GM21723 (cell line): Measurements from ENCODE around the gene CORO7.

ENCODE experiments used
- ATAC-seq: cut with Tn5 transposase; IDR thresholded peaks from one replicate; pipeline ENCODE4 v1.9.1; 2021; ENCODE audit warnings: mild to moderate bottlenecking, moderate library complexity; ENCODE audit not compliant: unreplicated experiment

Gene CORO7

GRCh38 chr16:4416200-4417032 is at the start of gene CORO7:
CORO7 (minus strand) TSS chr16:4416596; CDS start chr16:4416518, 78 bp downstream.
- peak; percentile 64 for ATAC-seq

- no peak for ATAC-seq
Measured at GRCh38 chr16:4463522-4464163, 47.2 kb upstream of the CORO7 start.

GRCh38 chr16:4461250-4462085 is 45.1 kb upstream of the CORO7 start:
- no peak for ATAC-seq

GRCh38 chr16:4460936-4461249 is 44.5 kb upstream of the CORO7 start:
- ATAC-seq = no peak

- no peak for ATAC-seq
Measured at GRCh38 chr16:4455951-4456350, 39.6 kb upstream of the CORO7 start.

GRCh38 chr16:4455081-4455480 is 38.7 kb upstream of the CORO7 start:
- no peak for ATAC-seq

- ATAC-seq = no peak
Measured at GRCh38 chr16:4454623-4455022, 38.2 kb upstream of the CORO7 start.

- no peak for ATAC-seq
Measured at GRCh38 chr16:4452674-4453073, 36.3 kb upstream of the CORO7 start.

- no peak for ATAC-seq
Measured at GRCh38 chr16:4450931-4451519, 34.6 kb upstream of the CORO7 start.

GRCh38 chr16:4450430-4450829 is 34.0 kb upstream of the CORO7 start:
- no peak for ATAC-seq

GRCh38 chr16:4443986-4444385 is 27.6 kb upstream of the CORO7 start:
- no peak for ATAC-seq

GRCh38 chr16:4443271-4443670 is 26.9 kb upstream of the CORO7 start:
- no peak for ATAC-seq

GRCh38 chr16:4442371-4442770 is 26.0 kb upstream of the CORO7 start:
- ATAC-seq = no peak

GRCh38 chr16:4437366-4437765 is 21.0 kb upstream of the CORO7 start:
- no peak for ATAC-seq

GRCh38 chr16:4435337-4436067 is 19.1 kb upstream of the CORO7 start:
- no peak for ATAC-seq

GRCh38 chr16:4433914-4434787 is 17.8 kb upstream of the CORO7 start:
- no peak for ATAC-seq

GRCh38 chr16:4433228-4433627 is 16.8 kb upstream of the CORO7 start:
- ATAC-seq = no peak

- no peak for ATAC-seq
Measured at GRCh38 chr16:4431023-4431422, 14.6 kb upstream of the CORO7 start.

- no peak for ATAC-seq
Measured at GRCh38 chr16:4428500-4428899, 12.1 kb upstream of the CORO7 start.
